Body of pancreas (tissue), 4 donors: ENCODE measurements around the gene FBXO38.

Experiments
- POLR2A ChIP-seq, 3 donors: fragments of 450-650 bp; IDR thresholded peaks; one replicate each; pipeline ENCODE4 v1.6.1; 2016; ENCODE audit warnings: antibody characterized with exemption in 3 of 3, mild to moderate bottlenecking in 2 of 3
- TF ChIP-seq, protein P1 (sequence below), 7 experiments: fragments of 450-650 bp in 4 of 7; fragments of 200-600 bp in 3 of 7; sonication (generic) in 3 of 7; IDR thresholded peaks; one replicate each; pipeline ENCODE4 v1.5.1; 2016 to 2019; ENCODE audit warnings: antibody characterized with exemption in 7 of 7

DNA sequence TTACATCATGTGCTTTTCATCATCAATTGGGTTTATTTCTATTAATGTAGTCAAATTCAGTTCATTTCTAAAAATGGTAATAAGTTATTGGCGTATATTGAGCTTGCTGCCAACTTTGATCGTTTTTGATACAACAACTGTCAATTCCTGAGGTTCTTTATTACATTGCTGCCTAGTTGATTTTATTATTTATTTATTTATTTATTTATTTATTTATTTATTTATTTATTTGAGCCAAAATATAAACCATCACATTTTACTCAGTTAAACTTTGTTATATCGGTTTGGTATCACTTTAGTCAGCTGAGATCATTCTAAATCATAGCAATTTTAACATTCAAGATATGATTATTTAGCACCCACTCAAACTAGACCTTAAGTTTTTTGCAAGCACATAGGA lies 100.0 kb downstream of the FBXO38 start:
- TF ChIP-seq, protein P1, sequence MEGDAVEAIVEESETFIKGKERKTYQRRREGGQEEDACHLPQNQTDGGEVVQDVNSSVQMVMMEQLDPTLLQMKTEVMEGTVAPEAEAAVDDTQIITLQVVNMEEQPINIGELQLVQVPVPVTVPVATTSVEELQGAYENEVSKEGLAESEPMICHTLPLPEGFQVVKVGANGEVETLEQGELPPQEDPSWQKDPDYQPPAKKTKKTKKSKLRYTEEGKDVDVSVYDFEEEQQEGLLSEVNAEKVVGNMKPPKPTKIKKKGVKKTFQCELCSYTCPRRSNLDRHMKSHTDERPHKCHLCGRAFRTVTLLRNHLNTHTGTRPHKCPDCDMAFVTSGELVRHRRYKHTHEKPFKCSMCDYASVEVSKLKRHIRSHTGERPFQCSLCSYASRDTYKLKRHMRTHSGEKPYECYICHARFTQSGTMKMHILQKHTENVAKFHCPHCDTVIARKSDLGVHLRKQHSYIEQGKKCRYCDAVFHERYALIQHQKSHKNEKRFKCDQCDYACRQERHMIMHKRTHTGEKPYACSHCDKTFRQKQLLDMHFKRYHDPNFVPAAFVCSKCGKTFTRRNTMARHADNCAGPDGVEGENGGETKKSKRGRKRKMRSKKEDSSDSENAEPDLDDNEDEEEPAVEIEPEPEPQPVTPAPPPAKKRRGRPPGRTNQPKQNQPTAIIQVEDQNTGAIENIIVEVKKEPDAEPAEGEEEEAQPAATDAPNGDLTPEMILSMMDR (IDR thresholded peaks at IDR 0.05) = no peak
- no peak for TF ChIP-seq POLR2A (IDR thresholded peaks at IDR 0.05)
